ENCODE measurements around the gene SCN5A. TPM values are rescaled to one million over a fixed set of nuclear protein-coding genes. Genes with fewer than 3 reads are reported as not detected.

SCN5A gene
- total RNA-seq = 9.8 and 12.4 TPM in 2 replicates

GRCh38 chr3:38649500-38650247 lies at the start of gene SCN5A:
SCN5A (minus strand) TSS chr3:38649687; CDS start chr3:38633307, 16,380 bp downstream.

Other genes starting within 250 kb of the SCN5A start
- gene ACVR2B, start 195.8 kb downstream of the SCN5A start, total RNA-seq = 4.2 and 5.6 TPM in 2 replicates
- 5.9 and 8.8 TPM in 2 replicates for gene EXOG, start 153.3 kb downstream of the SCN5A start, total RNA-seq
- gene SCN10A, start 166.5 kb upstream of the SCN5A start, total RNA-seq = not detected in 2 replicates

Data from dermis lymphatic vessel endothelial cell (primary cell).